NCI-H2227 treated with DMSO at 0.1 percent for 48 hours (cell line): ENCODE data around the gene COPG1.
"Not testable (repeated sequence)": the region's sequence is repeated elsewhere in the genome, so short reads cannot be mapped to it uniquely, and the experiment has no call there.

Experiments used
- DNase-seq: peaks from one replicate; lab custom pipeline; 2025; lab: John Stamatoyannopoulos, UW

The COPG1 gene, protein sequence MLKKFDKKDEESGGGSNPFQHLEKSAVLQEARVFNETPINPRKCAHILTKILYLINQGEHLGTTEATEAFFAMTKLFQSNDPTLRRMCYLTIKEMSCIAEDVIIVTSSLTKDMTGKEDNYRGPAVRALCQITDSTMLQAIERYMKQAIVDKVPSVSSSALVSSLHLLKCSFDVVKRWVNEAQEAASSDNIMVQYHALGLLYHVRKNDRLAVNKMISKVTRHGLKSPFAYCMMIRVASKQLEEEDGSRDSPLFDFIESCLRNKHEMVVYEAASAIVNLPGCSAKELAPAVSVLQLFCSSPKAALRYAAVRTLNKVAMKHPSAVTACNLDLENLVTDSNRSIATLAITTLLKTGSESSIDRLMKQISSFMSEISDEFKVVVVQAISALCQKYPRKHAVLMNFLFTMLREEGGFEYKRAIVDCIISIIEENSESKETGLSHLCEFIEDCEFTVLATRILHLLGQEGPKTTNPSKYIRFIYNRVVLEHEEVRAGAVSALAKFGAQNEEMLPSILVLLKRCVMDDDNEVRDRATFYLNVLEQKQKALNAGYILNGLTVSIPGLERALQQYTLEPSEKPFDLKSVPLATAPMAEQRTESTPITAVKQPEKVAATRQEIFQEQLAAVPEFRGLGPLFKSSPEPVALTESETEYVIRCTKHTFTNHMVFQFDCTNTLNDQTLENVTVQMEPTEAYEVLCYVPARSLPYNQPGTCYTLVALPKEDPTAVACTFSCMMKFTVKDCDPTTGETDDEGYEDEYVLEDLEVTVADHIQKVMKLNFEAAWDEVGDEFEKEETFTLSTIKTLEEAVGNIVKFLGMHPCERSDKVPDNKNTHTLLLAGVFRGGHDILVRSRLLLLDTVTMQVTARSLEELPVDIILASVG

GRCh38 chr3:129249284-129250065, at the start of gene COPG1:
Gene COPG1, plus strand, starts transcription at chr3:129249606. Its CDS starts 104 bp downstream, at chr3:129249710.
- peak; percentile 72 for DNase-seq

DNA sequence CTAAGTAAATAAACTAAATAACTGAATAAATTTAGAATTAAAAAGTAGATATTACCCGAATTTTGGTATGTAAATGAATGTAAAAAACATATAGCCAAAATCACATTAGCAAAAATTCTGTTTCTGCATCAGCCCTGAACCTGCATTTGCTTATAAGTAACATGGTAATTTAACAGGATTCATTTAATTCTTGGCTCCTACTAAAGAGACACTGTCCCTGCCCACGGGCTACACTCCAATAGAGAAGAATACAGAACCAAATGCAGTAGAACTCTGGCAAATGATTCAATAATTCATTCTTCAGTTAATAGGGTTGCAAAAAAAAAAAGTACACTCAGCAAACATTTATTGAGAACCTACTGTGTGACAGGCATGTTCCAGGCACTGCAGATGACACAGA, 44.9 kb upstream of the COPG1 start:
- DNase-seq = no peak

- DNase-seq = no peak
Observed at GRCh38 chr3:129205109-129205832, 44.1 kb upstream of the COPG1 start.

DNA sequence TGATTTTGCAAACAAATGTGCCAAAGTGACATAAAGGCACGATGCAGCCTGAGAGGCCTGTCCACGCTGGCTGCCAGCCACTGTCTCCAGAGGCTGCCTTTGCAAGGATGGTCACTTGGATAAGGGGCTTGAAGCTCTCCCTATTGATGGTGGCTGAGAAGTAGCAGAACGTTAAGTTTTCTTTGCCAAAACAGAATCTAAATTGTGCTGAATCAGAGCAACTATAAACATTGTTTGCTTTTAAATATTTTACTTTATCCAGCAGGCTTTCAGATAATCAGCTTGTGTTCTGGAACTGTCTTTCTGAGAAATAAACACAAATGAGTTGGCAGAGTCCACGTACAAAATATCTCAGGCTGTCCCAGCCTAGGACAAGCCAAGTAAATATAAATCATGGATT, 41.9 kb upstream of the COPG1 start:
- DNase-seq = no peak

DNA sequence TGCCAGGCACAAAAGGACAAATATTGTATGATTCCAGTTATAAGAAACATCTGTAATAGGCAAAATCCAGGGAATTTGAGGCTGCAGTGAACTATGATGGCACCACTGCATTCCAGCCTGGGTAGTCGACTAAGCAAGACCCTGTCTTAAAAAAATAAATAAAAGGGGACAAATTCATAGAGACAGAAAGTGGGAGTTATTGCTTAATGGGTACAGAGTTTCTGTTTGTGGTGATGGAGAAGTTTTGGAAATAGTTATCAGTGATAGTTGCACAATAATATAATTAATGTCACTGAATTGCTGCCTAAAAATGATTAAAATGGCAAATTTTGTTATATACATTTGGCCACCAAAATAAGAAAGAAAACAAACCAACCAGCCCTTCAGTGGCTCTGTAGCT, 38.1 kb upstream of the COPG1 start:
- no peak for DNase-seq

GRCh38 chr3:129211772-129212171, 37.6 kb upstream of the COPG1 start:
- peak; percentile 42 for DNase-seq

- no peak for DNase-seq
Observed at GRCh38 chr3:129213238-129213637, 36.2 kb upstream of the COPG1 start.

DNA sequence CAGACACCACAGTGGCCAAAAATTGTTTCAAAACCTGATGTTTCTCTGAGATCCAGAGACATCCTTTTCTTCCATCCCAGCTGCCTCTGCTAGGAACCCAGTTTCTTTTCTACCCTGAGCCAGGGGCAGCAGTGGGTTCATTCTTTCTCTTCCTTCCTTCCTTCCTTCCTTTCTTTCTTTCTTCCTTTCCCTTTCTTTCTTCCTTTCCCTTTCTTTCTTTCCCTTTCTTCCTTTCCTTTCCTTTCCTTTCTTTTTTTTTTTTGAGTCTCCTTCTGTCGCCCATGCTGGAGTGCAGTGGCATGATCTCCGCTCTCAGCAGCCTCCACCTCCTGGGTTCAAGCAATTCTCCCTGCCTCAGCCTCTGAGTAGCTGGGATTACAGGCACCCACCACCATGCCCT, 30.7 kb upstream of the COPG1 start:
- DNase-seq = no peak

GRCh38 chr3:129224387-129224786, 25.0 kb upstream of the COPG1 start:
- not testable (repeated sequence) for DNase-seq

DNA sequence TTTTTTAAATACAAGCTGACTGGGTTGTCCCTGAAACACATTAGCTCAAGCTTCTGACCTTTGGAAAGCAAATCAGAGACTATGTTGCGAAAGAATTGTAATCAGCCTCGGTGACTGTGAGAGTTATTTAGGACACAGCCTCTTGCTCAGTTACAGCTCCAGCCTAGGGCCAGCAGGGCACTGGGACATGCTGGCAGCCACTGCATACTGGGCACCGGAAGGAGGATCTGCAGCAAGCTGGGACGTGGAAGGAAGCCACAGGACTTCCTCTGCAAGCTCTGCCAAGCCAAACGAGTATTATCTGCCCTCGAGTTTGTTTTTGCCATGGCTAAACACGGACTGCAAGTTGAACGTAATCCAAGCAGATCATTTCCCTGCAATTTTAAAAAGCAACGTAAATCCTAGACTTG, 24.4 kb upstream of the COPG1 start:
- DNase-seq = no peak

DNA sequence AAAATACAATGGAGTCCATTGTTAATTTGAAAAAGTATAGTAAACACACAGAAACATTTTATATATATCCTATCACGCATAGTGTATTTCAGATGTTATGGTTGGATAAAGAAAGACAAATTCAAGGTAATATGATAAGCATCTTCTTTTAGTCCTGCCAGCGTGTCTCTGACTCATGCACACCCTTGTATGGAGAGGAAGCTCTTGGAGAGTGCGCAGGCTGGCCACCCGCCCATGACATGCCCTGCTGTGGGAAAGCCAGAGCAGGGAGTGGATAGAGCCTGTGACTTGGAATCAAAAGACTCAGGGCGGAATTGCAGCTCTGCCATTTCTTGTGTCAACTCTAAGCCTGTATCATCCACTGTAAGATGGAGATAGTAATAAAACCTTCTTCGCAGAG, 23.0 kb upstream of the COPG1 start:
- no peak for DNase-seq

DNA sequence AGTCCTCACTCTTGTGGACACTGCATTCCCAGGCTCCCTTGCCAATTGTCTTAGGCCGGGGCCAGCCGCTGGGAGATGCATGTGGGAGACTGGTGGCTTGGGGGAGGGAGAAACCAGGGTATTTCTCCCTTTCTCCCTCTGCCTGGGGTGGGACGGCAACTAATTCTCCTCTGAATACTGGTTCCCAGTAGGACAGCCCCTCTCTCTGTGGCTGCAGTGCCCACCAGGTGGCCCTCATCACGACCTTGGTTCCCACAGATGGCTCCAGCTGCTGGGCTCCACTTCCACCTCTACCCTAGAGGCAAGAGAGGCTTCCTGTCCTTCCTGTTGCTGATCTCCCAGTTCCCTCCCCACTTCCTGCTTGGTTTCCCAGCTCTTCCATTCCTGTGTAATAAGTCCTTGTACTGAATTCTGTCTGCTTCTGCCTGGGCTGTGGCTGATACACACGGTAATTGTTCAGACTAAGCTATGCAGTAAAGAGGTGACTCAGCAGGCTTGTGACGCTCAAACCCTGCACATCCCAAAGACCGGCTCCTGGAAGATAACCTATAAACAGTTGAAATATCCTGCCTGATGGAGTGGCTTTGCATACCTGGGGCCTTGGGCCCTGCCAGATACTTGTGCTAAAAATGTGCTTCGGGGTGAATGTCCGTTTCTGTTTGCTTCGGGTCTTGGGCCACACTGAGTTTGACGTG, 20.4 kb upstream of the COPG1 start:
- DNase-seq = no peak

DNA sequence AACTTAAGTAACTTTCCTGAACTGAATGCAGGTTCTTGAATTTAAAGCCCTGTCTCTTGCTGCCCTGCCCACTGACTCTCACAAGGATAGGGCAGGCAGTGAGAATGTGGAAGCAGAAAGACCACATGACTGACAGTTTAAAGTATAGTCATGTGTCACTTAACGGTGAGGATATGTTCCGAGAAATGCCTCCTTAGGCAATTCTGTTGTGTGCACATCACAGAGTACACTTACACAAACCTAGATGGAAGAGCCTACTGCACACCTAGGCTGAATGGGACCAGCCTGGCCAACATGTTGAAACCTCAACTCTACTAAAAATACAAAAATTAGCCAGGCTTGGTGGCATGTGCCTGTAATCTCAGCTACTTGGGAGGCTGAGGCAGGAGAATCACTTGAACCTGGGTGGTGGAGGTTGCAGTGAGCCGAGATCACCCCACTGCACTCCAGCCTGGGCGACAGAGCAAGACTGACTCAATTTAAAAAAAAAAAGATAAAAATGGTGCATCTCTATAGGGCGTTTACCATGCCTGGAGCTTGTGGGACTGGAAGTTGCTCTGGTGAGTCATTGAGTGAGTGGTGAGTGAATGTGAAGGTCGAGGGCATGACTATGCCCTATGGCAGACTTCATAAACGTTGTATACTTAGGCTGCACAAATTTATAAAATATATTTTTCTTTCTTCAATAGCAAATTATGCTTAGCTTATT, 18.9 kb upstream of the COPG1 start:
- DNase-seq = no peak

DNA sequence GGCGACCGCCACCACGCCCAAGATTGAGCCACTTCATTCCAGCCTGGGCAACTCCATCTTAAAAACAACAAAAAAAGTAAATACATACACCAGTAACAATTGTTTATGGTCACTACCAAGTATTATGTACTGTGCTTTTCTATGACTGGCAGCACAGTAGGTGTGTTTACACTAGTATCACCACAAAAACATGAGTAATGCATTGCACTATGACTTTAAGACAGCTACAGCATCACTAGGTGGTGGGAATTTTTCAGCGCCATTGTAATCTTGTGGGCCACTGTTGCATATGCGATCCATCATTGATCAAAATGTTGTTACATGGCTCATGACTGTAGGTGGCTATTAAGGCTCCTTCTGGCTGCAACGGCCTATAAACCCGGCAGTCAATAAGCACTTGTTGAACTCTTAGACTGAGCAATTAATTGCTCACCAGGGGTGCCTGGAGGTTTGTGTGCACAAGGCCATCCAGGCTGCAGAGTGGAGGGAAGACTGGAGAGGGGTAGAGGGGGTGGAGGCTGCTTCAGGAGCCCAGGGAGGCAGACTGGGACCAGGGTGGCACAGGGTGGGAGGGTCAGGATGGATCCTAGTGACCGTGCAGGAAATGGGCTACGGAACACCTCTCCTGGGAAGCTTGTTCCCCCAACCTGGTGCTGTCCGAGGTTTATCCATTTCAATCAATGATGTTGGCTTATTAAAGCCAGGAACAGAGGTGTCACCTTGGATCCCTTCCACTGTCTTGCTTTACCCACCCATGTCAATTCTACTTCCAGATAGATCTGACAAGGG, 17.9 kb upstream of the COPG1 start:
- no peak for DNase-seq

- DNase-seq = no peak
Observed at GRCh38 chr3:129233538-129233937, 15.9 kb upstream of the COPG1 start.

- no peak for DNase-seq
Observed at GRCh38 chr3:129234441-129234840, 15.0 kb upstream of the COPG1 start.

DNA sequence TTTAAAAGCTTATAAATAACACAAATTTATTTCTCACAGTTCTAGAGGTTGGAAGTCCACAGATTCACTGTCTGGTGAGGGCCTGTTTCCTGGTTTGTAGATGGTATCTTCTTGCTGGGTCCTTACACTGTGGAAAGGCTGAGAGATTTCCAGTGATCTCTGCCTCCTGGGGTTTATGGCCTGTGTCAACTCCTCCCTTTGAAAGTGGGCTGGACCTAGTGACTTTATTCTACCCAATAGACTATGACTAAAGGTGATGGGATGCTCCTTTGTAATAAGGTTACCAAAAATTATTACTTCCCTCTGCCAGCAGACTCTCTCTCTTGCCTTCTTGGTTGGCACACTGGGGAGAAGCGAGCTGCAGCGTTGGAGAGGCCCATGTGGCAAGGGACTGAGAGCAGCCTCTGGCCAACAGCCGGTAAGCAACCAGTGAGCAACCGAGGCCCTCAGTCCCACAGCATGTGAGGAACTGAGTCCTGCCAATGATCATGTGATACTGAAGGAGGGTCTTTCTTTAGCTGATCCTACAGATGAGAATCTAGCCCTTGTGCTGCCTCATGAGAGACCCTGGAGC, 14.0 kb upstream of the COPG1 start:
- no peak for DNase-seq

- DNase-seq = no peak
Observed at GRCh38 chr3:129238945-129239705, 10.3 kb upstream of the COPG1 start.
